NCI-H1436 treated with DMSO at 0.1 percent for 48 hours (cell line): ENCODE measurements around the gene MRPL4.

Source experiments
- DNase-seq: peaks from one replicate; lab custom pipeline; 2025; lab: John Stamatoyannopoulos, UW

Gene MRPL4

GRCh38 chr19:10289167-10289835 lies 37.3 kb downstream of the MRPL4 start:
- no peak for DNase-seq

- DNase-seq: no peak
These were observed 37.9 kb downstream of the MRPL4 start, which contains the start of gene ICAM5 for GRCh38 chr19:10289836-10290356. TSS of gene ICAM5 (plus strand) at chr19:10289952. CDS start at chr19:10290044, 92 bp downstream.

- no peak for DNase-seq
These were observed 38.4 kb downstream of the MRPL4 start for GRCh38 chr19:10290357-10290875.

- DNase-seq: no peak
These were observed 39.0 kb downstream of the MRPL4 start for GRCh38 chr19:10290876-10291553.

- no peak for DNase-seq
These were observed 39.7 kb downstream of the MRPL4 start for GRCh38 chr19:10291554-10292205.

- DNase-seq: no peak
These were observed 40.3 kb downstream of the MRPL4 start for GRCh38 chr19:10292206-10292788.

- no peak for DNase-seq
These were observed 41.0 kb downstream of the MRPL4 start for GRCh38 chr19:10292789-10293636.

- no peak for DNase-seq
These were observed 41.8 kb downstream of the MRPL4 start for GRCh38 chr19:10293637-10294367.

GRCh38 chr19:10294368-10294697 lies 42.3 kb downstream of the MRPL4 start:
- no peak for DNase-seq

GRCh38 chr19:10295305-10295846 lies 43.4 kb downstream of the MRPL4 start:
- DNase-seq: no peak

- DNase-seq: no peak
These were observed 44.0 kb downstream of the MRPL4 start for GRCh38 chr19:10295847-10296591.

GRCh38 chr19:10299545-10300458 lies 47.8 kb downstream of the MRPL4 start:
- DNase-seq: no peak

- DNase-seq: no peak
These were observed 53.3 kb downstream of the MRPL4 start for GRCh38 chr19:10305139-10305806.

- no peak for DNase-seq
These were observed 54.3 kb downstream of the MRPL4 start for GRCh38 chr19:10306327-10306726.

- no peak for DNase-seq
These were observed 57.4 kb downstream of the MRPL4 start, which contains the start of gene ZGLP1 for GRCh38 chr19:10309423-10309822. TSS of gene ZGLP1 (minus strand) at chr19:10309815.
